HG03095 (cell line): ENCODE data around the gene MXI1.
A peak's percentile ranks its signal among the peaks of the same experiment; 100 is the strongest.
"Not testable (repeated sequence)": the region's sequence is repeated elsewhere in the genome, so short reads cannot be mapped to it uniquely, and the experiment has no call there.

ENCODE experiments used
- ATAC-seq: cut with Tn5 transposase; IDR thresholded peaks from one replicate; pipeline ENCODE4 v1.9.1; 2021; ENCODE audit warnings: moderate library complexity; ENCODE audit not compliant: unreplicated experiment

The MXI1 gene

GRCh38 chr10:110233846-110234245, 26.4 kb downstream of the MXI1 start:
- ATAC-seq: no peak

GRCh38 chr10:110237894-110238480, 30.6 kb downstream of the MXI1 start:
- ATAC-seq: no peak

DNA sequence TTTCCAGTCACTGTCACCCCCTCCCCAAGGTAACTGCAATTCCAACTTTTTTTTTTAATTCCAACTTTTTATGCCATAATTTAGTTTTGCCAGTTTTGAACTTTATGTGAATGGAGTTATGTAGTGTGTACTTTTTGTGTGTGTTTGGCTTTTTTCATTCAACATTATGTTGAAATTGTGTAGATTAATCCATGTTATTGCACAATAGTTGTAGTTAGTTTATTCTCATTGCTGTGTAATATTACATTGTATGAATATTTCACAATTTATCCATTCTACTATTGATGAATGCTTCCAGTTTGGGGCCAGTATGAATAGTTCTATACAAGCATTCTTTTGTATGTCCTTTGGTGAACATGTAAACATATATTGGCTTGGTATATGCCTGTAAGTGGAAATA, 32.5 kb downstream of the MXI1 start:
- ATAC-seq: no peak

- ATAC-seq: no peak
These were observed 34.0 kb downstream of the MXI1 start for GRCh38 chr10:110241407-110241806.

DNA sequence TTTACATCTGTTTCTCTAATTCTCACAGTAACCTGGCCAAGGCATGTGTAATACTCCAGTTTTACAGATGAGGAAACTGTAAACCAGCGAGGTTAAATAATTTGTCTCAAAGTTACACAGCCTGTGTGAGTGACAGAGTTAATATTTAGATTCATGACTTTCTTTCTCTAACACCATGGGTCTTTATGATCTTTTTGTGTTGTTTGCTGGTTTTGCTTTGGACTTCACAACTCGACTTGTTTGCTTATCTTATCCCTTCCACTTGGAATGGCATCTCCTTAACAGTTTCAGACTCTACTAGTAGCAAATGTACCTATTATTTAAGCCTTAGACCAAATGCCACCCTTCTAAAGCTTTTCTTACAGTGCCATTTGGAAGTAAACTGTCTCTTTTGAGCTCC, 34.4 kb downstream of the MXI1 start:
- ATAC-seq: no peak

DNA sequence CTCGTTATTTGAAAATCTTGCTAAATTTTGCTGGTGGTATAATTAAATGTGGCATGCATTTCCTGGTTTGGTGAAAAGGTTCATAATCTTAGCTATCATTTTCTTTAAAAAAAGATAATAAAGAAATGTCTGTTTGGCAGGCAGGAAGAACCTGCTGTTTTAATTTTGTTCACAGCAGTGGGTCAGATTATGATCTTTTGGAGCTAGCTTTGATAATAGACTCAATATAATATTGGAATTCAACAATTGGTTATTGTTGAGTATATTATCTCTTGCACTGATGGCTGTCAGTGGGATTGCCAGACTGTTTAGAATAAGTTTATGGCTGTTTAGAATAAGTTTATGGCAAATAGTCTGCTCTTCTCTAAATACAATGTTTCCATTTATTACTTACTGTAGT, 35.1 kb downstream of the MXI1 start:
- no peak for ATAC-seq

DNA sequence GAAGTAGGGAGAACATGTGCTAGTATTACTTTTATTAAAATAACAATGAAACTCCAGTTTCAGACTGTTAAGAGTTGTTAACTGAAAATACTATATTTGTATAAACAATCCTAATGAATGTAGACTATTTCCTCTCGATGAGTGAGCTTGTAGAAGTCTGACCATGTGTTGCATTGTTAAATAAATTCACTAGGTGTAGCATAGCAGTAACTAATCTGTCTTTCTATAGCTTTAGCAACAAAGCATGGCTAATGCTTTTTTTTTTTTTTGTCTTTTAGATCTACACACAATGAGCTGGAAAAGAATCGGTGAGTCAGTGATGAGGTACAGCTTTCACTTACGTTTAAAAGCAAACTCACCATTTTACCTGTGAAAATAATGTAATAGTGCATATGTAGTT, 37.1 kb downstream of the MXI1 start:
- ATAC-seq: no peak

DNA sequence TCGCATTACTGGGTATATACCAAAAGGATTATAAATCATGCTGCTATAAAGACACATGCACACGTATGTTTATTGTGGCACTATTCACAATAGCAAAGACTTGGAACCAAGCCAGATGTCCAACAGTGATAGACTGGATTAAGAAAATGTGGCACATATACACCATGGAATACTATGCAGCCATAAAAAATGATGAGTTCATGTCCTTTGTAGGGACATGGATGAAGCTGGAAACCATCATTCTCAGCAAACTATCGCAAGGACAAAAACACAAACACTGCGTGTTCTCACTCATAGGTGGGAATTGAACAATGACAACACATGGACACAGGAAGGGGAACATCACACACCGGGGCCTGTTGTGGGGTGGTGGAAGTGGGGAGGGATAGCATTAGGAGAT, 40.4 kb downstream of the MXI1 start:
- not testable (repeated sequence) for ATAC-seq

DNA sequence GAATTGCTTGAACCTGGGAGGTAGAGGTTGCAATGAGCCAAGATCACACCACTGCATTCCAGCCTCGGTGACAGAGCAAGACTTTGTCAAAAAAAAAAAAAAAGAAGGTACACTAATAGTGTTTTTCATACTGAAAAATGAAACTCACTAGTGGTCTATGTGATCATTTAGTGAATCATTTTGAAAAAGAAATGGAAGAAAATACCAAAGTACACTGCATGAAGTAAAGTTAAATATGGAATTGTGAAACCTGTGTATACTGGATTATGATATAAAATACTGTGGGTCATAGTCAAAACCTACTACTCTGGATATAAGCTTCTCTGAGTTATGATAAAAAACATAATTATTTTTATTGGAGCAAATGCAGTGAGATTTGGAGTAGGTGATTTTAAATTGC, 42.1 kb downstream of the MXI1 start:
- peak; percentile 68 for ATAC-seq

DNA sequence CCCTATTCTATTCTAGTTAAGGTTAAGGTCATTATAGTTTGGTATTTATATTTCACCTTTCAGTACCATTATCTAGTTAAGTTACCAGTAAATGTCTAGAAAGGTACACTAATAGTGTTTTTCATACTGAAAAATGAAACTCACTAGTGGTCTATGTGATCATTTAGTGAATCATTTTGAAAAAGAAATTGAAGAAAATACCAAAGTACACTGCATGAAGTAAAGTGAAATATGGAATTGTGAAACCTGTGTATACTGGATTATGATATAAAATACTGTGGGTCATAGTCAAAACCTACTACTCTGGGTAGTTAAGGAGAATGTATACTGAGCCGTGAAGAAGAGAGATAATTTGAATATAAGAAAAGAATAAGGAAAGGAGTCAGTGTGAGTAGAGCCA, 44.0 kb downstream of the MXI1 start:
- peak; percentile 81 for ATAC-seq

- ATAC-seq: no peak
These were observed 44.7 kb downstream of the MXI1 start for GRCh38 chr10:110252151-110252550.

GRCh38 chr10:110254467-110254866, 47.1 kb downstream of the MXI1 start:
- no peak for ATAC-seq

DNA sequence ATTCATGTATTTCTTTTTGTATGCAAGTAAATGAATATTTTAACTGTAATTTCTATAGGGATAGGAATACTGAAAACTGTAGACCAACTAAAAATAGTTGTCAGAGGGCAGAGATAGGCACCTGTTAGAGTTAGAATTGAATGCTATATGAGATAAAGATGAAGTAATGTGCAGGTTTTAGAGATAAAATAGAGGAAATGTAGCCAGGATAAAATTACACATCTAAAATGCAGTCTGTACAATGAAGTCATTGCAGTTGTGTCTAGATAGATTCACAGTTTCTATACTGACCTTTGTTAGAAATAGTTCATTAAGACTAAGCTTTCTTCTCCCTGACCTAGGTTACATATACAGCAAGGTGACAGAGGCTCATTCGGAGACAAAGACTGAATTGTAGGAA, 51.1 kb downstream of the MXI1 start:
- no peak for ATAC-seq

DNA sequence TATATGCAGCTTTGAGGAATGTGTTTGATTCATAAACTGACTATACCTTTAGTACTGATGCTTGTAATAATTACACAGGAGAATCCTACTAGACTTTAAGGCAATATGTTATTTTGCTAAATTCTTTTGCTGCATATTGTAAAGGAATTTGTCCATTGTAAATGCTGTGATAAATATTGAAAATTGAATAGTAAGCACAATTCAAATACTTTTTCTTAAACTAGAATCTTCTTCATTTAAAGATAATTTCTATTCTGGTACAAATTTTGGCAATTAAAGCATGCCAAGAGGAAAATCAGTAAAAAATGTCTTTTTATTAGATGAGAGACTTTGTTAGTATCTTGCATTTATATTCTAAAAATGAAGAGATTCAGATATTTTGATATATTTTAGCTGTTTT, 51.9 kb downstream of the MXI1 start:
- no peak for ATAC-seq

GRCh38 chr10:110260746-110261477, 53.5 kb downstream of the MXI1 start:
- ATAC-seq: no peak

DNA sequence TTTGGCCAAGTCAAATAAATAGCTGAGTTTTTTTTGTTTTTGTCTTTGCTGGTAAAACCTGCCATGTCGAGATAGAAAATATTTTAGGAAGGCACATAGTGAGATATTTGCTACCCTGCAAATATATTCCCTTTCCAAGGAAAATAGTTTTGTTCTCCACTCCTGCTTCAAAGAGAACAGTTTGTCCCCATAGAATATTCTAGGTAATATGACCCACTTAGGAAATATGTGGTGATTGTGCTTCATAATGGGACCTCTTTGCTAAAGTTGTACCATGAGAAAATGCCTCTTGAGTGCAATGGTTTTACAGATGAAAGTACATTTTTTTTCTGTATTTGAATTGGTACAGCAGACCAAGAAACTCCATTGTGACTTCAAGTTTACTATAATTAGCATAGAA, 55.8 kb downstream of the MXI1 start:
- no peak for ATAC-seq

DNA sequence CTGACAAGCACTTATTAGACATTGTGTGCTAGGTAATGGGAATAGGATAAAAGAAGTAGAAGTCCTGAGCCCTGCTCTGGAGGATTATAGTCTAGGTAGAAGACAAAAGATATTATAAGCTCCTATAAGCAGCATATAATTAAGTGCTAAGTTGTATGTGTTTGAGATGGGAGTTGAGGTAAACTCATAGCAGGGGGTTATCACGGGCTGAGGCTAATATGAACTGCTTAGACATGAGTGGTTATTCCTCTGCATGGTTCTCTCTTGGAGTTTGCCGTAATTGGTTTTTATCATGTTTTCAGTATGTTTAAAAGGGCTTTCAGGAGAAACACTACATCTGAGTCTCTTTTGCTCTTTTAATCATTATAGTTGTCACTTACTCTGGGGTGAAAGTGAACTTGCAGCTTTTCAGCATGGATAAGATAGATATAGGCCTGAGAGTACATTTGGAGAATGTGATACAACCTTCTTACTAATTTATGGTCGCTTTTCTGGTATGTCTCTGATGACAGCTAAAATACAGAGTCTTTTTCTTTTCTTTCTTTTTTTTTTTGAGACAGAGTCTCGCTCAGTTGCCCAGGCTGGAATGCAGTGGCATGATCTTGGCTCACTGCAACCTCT, 58.3 kb downstream of the MXI1 start:
- ATAC-seq: no peak

DNA sequence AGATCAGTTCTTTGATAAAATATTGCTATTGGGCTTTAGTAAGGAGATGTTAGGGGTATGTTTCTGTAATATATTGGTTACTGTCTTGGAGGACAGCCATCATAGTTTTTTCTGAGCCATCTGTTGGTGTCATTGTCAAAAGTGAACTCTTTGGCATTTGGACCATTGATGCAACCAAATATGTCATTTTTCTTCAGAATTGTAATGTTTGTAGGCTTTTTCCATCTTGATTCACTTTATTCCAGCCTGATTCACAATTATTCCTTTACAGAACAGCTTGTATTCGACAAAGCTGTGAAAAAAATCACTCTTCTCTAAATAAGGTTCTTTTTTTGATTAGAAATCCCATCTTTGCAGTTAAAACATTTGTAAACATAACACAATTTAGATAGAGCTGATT, 59.9 kb downstream of the MXI1 start:
- no peak for ATAC-seq

GRCh38 chr10:110268442-110268841, 61.0 kb downstream of the MXI1 start:
- no peak for ATAC-seq

DNA sequence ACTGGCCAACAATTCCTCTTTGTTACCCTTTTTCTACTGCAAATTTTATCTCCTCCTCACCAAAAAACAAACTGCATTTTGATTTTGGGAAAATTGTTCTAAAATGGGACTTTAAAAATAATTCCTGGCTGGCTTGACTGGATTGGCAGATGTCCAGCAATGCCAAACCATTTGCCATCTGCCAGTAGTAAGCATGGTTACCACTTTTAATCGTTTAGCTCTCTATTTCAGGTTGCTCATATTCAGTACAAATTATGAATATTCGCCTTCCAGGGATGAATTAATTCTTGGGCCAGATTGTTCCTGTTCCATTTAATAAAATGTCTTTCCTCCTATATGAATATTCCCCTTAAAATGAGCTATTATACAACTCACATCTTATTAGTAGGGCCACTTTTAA, 61.6 kb downstream of the MXI1 start:
- no peak for ATAC-seq

- ATAC-seq: no peak
These were observed 62.2 kb downstream of the MXI1 start for GRCh38 chr10:110269374-110270318.
